ENCODE data around the gene MAZ. TPM values are rescaled to one million over a fixed set of nuclear protein-coding genes. Genes with fewer than 3 reads are reported as not detected.

MAZ gene
- total and polyA plus RNA-seq, 2 of the 13 experiments (the other 11 are each of a cell fraction or from before 2014, with no cell fraction given): 203 to 277 TPM

- no peak for TF ChIP-seq ZNF549 (CRISPR knock-in tag; IDR thresholded peaks at IDR 0.05)
- TF ChIP-seq ZBTB38 (CRISPR knock-in tag; IDR thresholded peaks at IDR 0.05): peak; percentile 58; the same call in 1 of the 2 replicates
- peak; percentile 82 for TF ChIP-seq ARNTL (CRISPR knock-in tag; IDR thresholded peaks at IDR 0.05)
- TF ChIP-seq NKX3-1 (CRISPR knock-in tag; IDR thresholded peaks at IDR 0.05): no peak; the same call in 1 of the 2 replicates
- no peak for TF ChIP-seq TCF7L2 (IDR thresholded peaks at IDR 0.05; ENCODE audit: low read depth, low read length)
- no peak for TF ChIP-seq PCBP2 (optimal IDR thresholded peaks at IDR 0.05; ENCODE audit: low read depth, low read length, poor library complexity, severe bottlenecking)
- TF ChIP-seq SYNCRIP (IDR thresholded peaks at IDR 0.05; ENCODE audit: insufficient read depth, low read depth, low read length): no peak
- peak; percentile 89 for TF ChIP-seq KMT2B (CRISPR knock-in tag; IDR thresholded peaks at IDR 0.05)
- peak; percentile 9 for TF ChIP-seq ZNF235 (CRISPR knock-in tag; IDR thresholded peaks at IDR 0.05; ENCODE audit: borderline replicate concordance)
- no peak for TF ChIP-seq ZFP82 (CRISPR knock-in tag; IDR thresholded peaks at IDR 0.05; ENCODE audit: borderline replicate concordance)
- TF ChIP-seq ZNF205 (CRISPR knock-in tag; IDR thresholded peaks at IDR 0.05): peak; percentile 90
- no peak; the same call in 1 of the 2 replicates for TF ChIP-seq KLF12 (CRISPR knock-in tag; IDR thresholded peaks at IDR 0.05; ENCODE audit: borderline replicate concordance)
- no peak; the same call in 1 of the 2 replicates for TF ChIP-seq MXD3 (CRISPR knock-in tag; IDR thresholded peaks at IDR 0.05)
- peak; percentile 12; the same call in 1 of the 2 replicates for TF ChIP-seq MLX (CRISPR knock-in tag; IDR thresholded peaks at IDR 0.05)
- TF ChIP-seq NFKB2 (CRISPR knock-in tag; IDR thresholded peaks at IDR 0.05; ENCODE audit: borderline replicate concordance): 0 out of 2 replicates have a peak, but pooled peaks have one; percentile 57
- TF ChIP-seq GLI4 (CRISPR knock-in tag; IDR thresholded peaks at IDR 0.05; ENCODE audit: borderline replicate concordance): no peak
- peak; percentile 93 for TF ChIP-seq ZNF746 (CRISPR knock-in tag; IDR thresholded peaks at IDR 0.05)
- peak; percentile 70; the same call in 1 of the 2 replicates for TF ChIP-seq KDM3A (CRISPR knock-in tag; IDR thresholded peaks at IDR 0.05; ENCODE audit: low read depth)
- TF ChIP-seq ZBTB34 (CRISPR knock-in tag; IDR thresholded peaks at IDR 0.05): peak; percentile 63; the same call in 1 of the 2 replicates
- TF ChIP-seq SNAPC5 (CRISPR knock-in tag; IDR thresholded peaks at IDR 0.05; ENCODE audit: borderline replicate concordance): no peak
- peak; percentile 97 for TF ChIP-seq ZNF687 (CRISPR knock-in tag; IDR thresholded peaks at IDR 0.05)
- TF ChIP-seq PLSCR1 (CRISPR knock-in tag; IDR thresholded peaks at IDR 0.05; ENCODE audit: borderline replicate concordance): no peak
Observed at GRCh38 chr16:29790183-29790948, 16.0 kb upstream of the MAZ start, which contains the start of gene KIF22 (continued).

Measured in HepG2 (cell line).